ENCODE measurements around the gene BPIFB3. TPM values are rescaled to one million over a fixed set of nuclear protein-coding genes. Genes with fewer than 3 reads are reported as not detected.

BPIFB3 gene
- total RNA-seq, 1 donor from 2014 or later, result not detected

GRCh38 chr20:33007376-33008335, 46.0 kb upstream of the BPIFB3 start, which contains the start of gene BPIFB2:
Gene BPIFB2 (plus strand): TSS chr20:33007704. CDS start chr20:33008575, 871 bp downstream.
- Histone ChIP-seq H3K9me3 (no peaks in the 10 kb centered on the region), H3K4me1 (no peaks in the 10 kb centered on the region), H3K4me3 (no peak within 1 kb of the TSS), H3K27ac (no peak within 1 kb of the TSS), H3K36me3 (no peaks in the 10 kb centered on the region), H3K27me3 (no peaks in the 10 kb centered on the region)
- no peak for TF ChIP-seq CTCF (IDR thresholded peaks at IDR 0.05)
- no peak for DNase-seq (ENCODE audit: low spot score in 2 of 2)
- intact Hi-C loops (cut with DNase I), result no loop called here

- no peak for DNase-seq (ENCODE audit: low spot score in 2 of 2)
- intact Hi-C loops (cut with DNase I), result no loop called here
- no peak for TF ChIP-seq CTCF (IDR thresholded peaks at IDR 0.05)
These were observed 45.1 kb upstream of the BPIFB3 start for GRCh38 chr20:33008336-33009213.

GRCh38 chr20:33009214-33010132, 44.2 kb upstream of the BPIFB3 start:
- intact Hi-C loops (cut with DNase I), result no loop called here

More at GRCh38 chr20:33008336-33009213, 45.1 kb upstream of the BPIFB3 start:
- Histone ChIP-seq H3K4me1 (no peaks in the 10 kb centered on the region), H3K4me3 (no peak overlapping the region), H3K27me3 (no peaks in the 10 kb centered on the region), H3K36me3 (no peaks in the 10 kb centered on the region), H3K27ac (no peak overlapping the region), H3K9me3 (no peaks in the 10 kb centered on the region)

GRCh38 chr20:33010133-33010504, 43.6 kb upstream of the BPIFB3 start:
- no peak overlapping the region for H3K4me3 ChIP-seq
- H3K36me3 ChIP-seq, result no peaks in the 10 kb centered on the region
- no peak overlapping the region for H3K27ac ChIP-seq
- H3K27me3 ChIP-seq, result no peaks in the 10 kb centered on the region
- intact Hi-C loops (cut with DNase I), result no loop called here
- no peaks in the 10 kb centered on the region for H3K4me1 ChIP-seq
- no peaks in the 10 kb centered on the region for H3K9me3 ChIP-seq
- no peak for DNase-seq (ENCODE audit: low spot score in 2 of 2)
- no peak for TF ChIP-seq CTCF (IDR thresholded peaks at IDR 0.05)

More at GRCh38 chr20:33009214-33010132, 44.2 kb upstream of the BPIFB3 start:
- DNase-seq (ENCODE audit: low spot score in 2 of 2), result no peak
- no peak overlapping the region for H3K4me3 ChIP-seq
- no peaks in the 10 kb centered on the region for H3K4me1 ChIP-seq
- no peaks in the 10 kb centered on the region for H3K27me3 ChIP-seq
- no peak overlapping the region for H3K27ac ChIP-seq
- TF ChIP-seq CTCF (IDR thresholded peaks at IDR 0.05), result no peak
- no peaks in the 10 kb centered on the region for H3K9me3 ChIP-seq
- H3K36me3 ChIP-seq, result no peaks in the 10 kb centered on the region
